Neural crest cell (in vitro differentiated cells): ENCODE measurements around the gene BMX. TPM values are rescaled to one million over a fixed set of nuclear protein-coding genes. Genes with fewer than 3 reads are reported as not detected.
A peak's percentile ranks its signal among the peaks of the same experiment; 100 is the strongest.

Source experiments
- DNase-seq: peaks from one replicate; pipeline ENCODE4 v3.0.0; 2021; ENCODE audit warnings: low read depth, mixed read lengths, low spot score
- H3K27ac Mint-ChIP-seq: one replicate; pipeline ENCODE4 v1.8.0; 2021; ENCODE audit warnings: mild to moderate bottlenecking, mixed read lengths; ENCODE audit not compliant: unreplicated experiment
- H3K27me3 Mint-ChIP-seq: 2 replicates; pipeline ENCODE4 v1.8.0; 2021; ENCODE audit warnings: low read depth, mild to moderate bottlenecking, mixed read lengths
- H3K36me3 Mint-ChIP-seq: 2 replicates; pipeline ENCODE4 v1.8.0; 2021; ENCODE audit warnings: low read depth, mild to moderate bottlenecking, mixed read lengths
- H3K4me1 Mint-ChIP-seq: 2 replicates; pipeline ENCODE4 v1.8.0; 2021; ENCODE audit warnings: mixed read lengths
- H3K4me3 Mint-ChIP-seq: one replicate; pipeline ENCODE4 v1.8.0; 2021; ENCODE audit warnings: mild to moderate bottlenecking, mixed read lengths
- H3K9me3 Mint-ChIP-seq: 2 replicates; pipeline ENCODE4 v1.8.0; 2021; ENCODE audit warnings: mixed read lengths
- CTCF ChIP-seq: fragments of 200-600 bp; sonication (generic); conservative IDR thresholded peaks from 2 replicates; pipeline ENCODE4 v1.5.0; 2021; ENCODE audit warnings: antibody characterized with exemption, mild to moderate bottlenecking
- long read RNA-seq: library from polyadenylated mRNA; unstranded; transcript quantifications from one replicate; pipeline ENCODE4 v2.0.0, GENCODE V29; 2020
- total RNA-seq: library from RNA; stranded (reverse); gene quantifications from 2 replicates; pipeline ENCODE4 v1.2.1, GENCODE V29; 2021

The BMX gene
- total RNA-seq: not detected in 2 replicates
- long read RNA-seq: 0 reads

- Mint-ChIP-seq H3K9me3 (peaks cover 2% of the 10 kb centered on the region), H3K27ac (no peak within 1 kb of the TSS), H3K4me3 (no peak within 1 kb of the TSS), H3K36me3 (no peaks in the 10 kb centered on the region), H3K4me1 (peaks cover 6% of the 10 kb centered on the region), H3K27me3 (no peaks in the 10 kb centered on the region)
- TF ChIP-seq CTCF: no peak
- DNase-seq: no peak
Observed at GRCh38 chrX:15500497-15500966, at the start of gene BMX. Gene BMX, plus strand, starts transcription at chrX:15500807. Its CDS starts 7,547 bp downstream, at chrX:15508354.

GRCh38 chrX:15451913-15452312 lies 48.7 kb upstream of the BMX start:
- no peak overlapping the region for H3K27ac Mint-ChIP-seq
- TF ChIP-seq CTCF: no peak
- peaks cover 5% of the 10 kb centered on the region for H3K36me3 Mint-ChIP-seq

GRCh38 chrX:15464704-15465103 lies 35.9 kb upstream of the BMX start:
- no peak for DNase-seq
- H3K4me3 Mint-ChIP-seq: no peak overlapping the region
- H3K36me3 Mint-ChIP-seq: peaks cover 14% of the 10 kb centered on the region
- H3K9me3 Mint-ChIP-seq: no peaks in the 10 kb centered on the region
- peaks cover 6% of the 10 kb centered on the region for H3K4me1 Mint-ChIP-seq
- no peak overlapping the region for H3K27ac Mint-ChIP-seq
- TF ChIP-seq CTCF: no peak
- no peaks in the 10 kb centered on the region for H3K27me3 Mint-ChIP-seq

More at GRCh38 chrX:15451913-15452312, 48.7 kb upstream of the BMX start:
- no peaks in the 10 kb centered on the region for H3K9me3 Mint-ChIP-seq
- no peak overlapping the region for H3K4me3 Mint-ChIP-seq
- peaks cover 18% of the 10 kb centered on the region for H3K4me1 Mint-ChIP-seq
- no peaks in the 10 kb centered on the region for H3K27me3 Mint-ChIP-seq
- DNase-seq: no peak

- TF ChIP-seq CTCF: no peak
- no peak overlapping the region for H3K27ac Mint-ChIP-seq
- DNase-seq: no peak
- no peaks in the 10 kb centered on the region for H3K9me3 Mint-ChIP-seq
- peaks cover 6% of the 10 kb centered on the region for H3K4me1 Mint-ChIP-seq
- no peaks in the 10 kb centered on the region for H3K27me3 Mint-ChIP-seq
- peaks cover 8% of the 10 kb centered on the region for H3K36me3 Mint-ChIP-seq
- no peak overlapping the region for H3K4me3 Mint-ChIP-seq
Observed at GRCh38 chrX:15465347-15465746, 35.3 kb upstream of the BMX start.

GRCh38 chrX:15465896-15466651 lies 34.5 kb upstream of the BMX start:
- no peak overlapping the region for H3K27ac Mint-ChIP-seq
- peaks cover 9% of the 10 kb centered on the region for H3K4me1 Mint-ChIP-seq
- TF ChIP-seq CTCF: peak; percentile 30
- no peaks in the 10 kb centered on the region for H3K27me3 Mint-ChIP-seq
- H3K36me3 Mint-ChIP-seq: peaks cover 7% of the 10 kb centered on the region
- no peak for DNase-seq
- H3K9me3 Mint-ChIP-seq: no peaks in the 10 kb centered on the region
- no peak overlapping the region for H3K4me3 Mint-ChIP-seq
